Measurements from ENCODE around the gene WDR4. TPM values are rescaled to one million over a fixed set of nuclear protein-coding genes. Genes with fewer than 3 reads are reported as not detected.

The WDR4 gene
- total and polyA plus RNA-seq, 2 of the 13 experiments (the other 11 are each of a cell fraction or from before 2014, with no cell fraction given), result 11.3 to 14.4 TPM

DNA sequence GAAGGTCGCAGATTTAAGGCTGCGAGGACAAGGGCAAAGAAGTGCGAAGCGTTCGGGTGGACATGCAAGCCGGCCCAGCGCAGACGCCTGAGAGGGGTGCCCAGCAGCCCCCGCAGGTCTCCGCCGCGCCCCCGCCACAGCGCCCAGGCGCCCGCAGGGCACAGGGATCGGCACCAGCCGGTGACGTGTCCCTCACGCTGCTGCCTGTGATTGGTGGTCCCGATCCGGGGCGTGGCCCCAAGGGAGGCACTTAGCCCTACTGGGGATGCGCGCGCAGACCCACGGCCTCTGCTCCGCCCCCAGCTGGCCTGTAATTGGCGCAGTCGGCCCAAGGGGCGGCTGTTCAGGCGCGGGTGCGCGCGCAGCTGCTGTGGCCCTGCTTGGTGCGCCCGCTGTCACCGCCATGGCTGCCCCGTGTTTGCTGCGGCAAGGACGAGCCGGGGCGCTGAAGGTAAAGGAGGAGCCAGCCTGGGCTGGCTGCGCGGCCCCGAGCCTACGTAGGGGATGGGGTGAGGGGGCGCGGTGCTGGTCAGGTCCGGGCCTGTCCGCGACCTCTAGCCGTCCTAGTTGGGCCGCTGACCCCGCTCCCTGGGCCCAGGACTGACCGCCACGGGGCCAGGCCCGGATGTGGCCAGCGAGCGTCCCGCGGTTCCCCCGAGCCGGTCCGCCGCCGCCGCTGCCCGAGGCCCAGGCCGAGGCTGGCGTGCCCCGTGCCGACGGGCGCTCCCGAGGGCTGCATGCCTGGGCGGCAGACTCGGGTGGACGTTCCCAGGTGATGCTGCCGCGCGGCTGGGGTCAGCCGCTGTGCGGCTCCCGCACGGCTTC is 13.8 kb upstream of the WDR4 start, which contains the start of gene NDUFV3:
Gene NDUFV3, plus strand, starts transcription at position 379 of the 825 bp plus-strand sequence. Its CDS starts 25 bp downstream, at position 404.
- BruUV-seq (replicated peaks), result TSS peak; percentile 85
- CTCF ChIA-PET (ENCODE audit: low intra/inter-chr PET ratio, low total read pairs), result no interaction called here
- H3K4me1 ChIP-seq (ENCODE audit: insufficient read depth, low read length), result peaks cover 18% of the 10 kb centered on the region
- H2AFZ ChIP-seq (ENCODE audit: low read length), result no peak within 1 kb of the TSS
- H3K36me3 ChIP-seq (replicated peaks in 1 of 2; ENCODE audit: control insufficient read depth in 1 of 2, insufficient read depth in 2 of 2, low read length in 2 of 2), result peaks cover 0 to 9% of the 10 kb centered on the region in 2 experiments; a peak in 4 of 5 replicates
- in situ Hi-C loops (cut with HindIII; ENCODE audit: extremely low pct_ligation_motif_present, low pct_unique_long_range_greater_than_20kb) (no loop called here), intact Hi-C loops (cut with micrococcal nuclease; ENCODE audit: unreplicated experiment) (loop anchor here (1.0 kb wide), 1 partner anchor 14 kb away; the partner anchor contains the start of gene WDR4)
- H3K27ac ChIP-seq (ENCODE audit: extremely low read length, insufficient read depth, low read length), result peak within 1 kb of the TSS; percentile 88
- no peaks in the 10 kb centered on the region for H3K9me3 ChIP-seq (ENCODE audit: low read length)
- no peaks in the 10 kb centered on the region; a peak in 1 of 5 replicates for H3K27me3 ChIP-seq (ENCODE audit: control insufficient read depth in 1 of 2, insufficient read depth in 2 of 2, low read length in 2 of 2)
- ATAC-seq (peak; percentile 96), FAIRE-seq (peak; percentile 82), DNase-seq (ENCODE audit: low spot score) (peak; percentile 96)
- no peaks in the 10 kb centered on the region for H4K20me1 ChIP-seq (ENCODE audit: insufficient read depth, low read length)
- H3K4me2 ChIP-seq (ENCODE audit: low read depth, low read length), result peak within 1 kb of the TSS; percentile 76
- peak within 1 kb of the TSS; percentile 93 for H3K9ac ChIP-seq (ENCODE audit: insufficient read depth, low read depth, low read length)
- POLR2A ChIA-PET, result interaction anchor here (0.7 to 2.6 kb wide), 11 partner anchors 13 to 160 kb away, joined by 3 to 26 read pairs (median 6); partner anchors contain the start of gene PKNOX1
- H3K4me3 ChIP-seq (replicated peaks in 1 of 3; ENCODE audit: insufficient read depth in 1 of 3, low read depth in 2 of 3, low read length in 3 of 3), result peak within 1 kb of the TSS; percentile 89 to 99 (median 94)
- WGBS (ENCODE audit: low lambda C conversion rate), result 0% methylated on average over 1 of the region's 87 CpGs
- H3K79me2 ChIP-seq (ENCODE audit: insufficient read depth, low read length), result peaks cover 13% of the 10 kb centered on the region
- TF ChIP-seq ZNF101 (CRISPR knock-in tag; IDR thresholded peaks at IDR 0.05; ENCODE audit: borderline replicate concordance, low read depth), result no peak; the same call in 1 of the 2 replicates
- TF ChIP-seq FOXK2 (IDR thresholded peaks at IDR 0.05), result no peak
- TF ChIP-seq ZMYM4 (CRISPR knock-in tag; IDR thresholded peaks at IDR 0.05), result no peak; the same call in 1 of the 2 replicates
- TF ChIP-seq, protein P1, sequence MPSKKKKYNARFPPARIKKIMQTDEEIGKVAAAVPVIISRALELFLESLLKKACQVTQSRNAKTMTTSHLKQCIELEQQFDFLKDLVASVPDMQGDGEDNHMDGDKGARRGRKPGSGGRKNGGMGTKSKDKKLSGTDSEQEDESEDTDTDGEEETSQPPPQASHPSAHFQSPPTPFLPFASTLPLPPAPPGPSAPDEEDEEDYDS (CRISPR knock-in tag; IDR thresholded peaks at IDR 0.05), result peak; percentile 93
- no peak for TF ChIP-seq CBX2 (IDR thresholded peaks at IDR 0.05; ENCODE audit: low read depth, low read length)
- TF ChIP-seq CBX2 (CRISPR knock-in tag; IDR thresholded peaks at IDR 0.05; ENCODE audit: low read depth), result no peak
- TF ChIP-seq BRCA1 (CRISPR knock-in tag; IDR thresholded peaks at IDR 0.05), result no peak
- peak; percentile 14; the same call in 1 of the 2 replicates for TF ChIP-seq ETV6 (CRISPR knock-in tag; conservative IDR thresholded peaks at IDR 0.05)
- no peak for TF ChIP-seq PRMT3 (CRISPR knock-in tag; IDR thresholded peaks at IDR 0.05; ENCODE audit: borderline replicate concordance, low read depth)
- peak; percentile 37 for TF ChIP-seq ZNF335 (CRISPR knock-in tag; IDR thresholded peaks at IDR 0.05)
- peak; percentile 27; the same call in 1 of the 2 replicates for TF ChIP-seq SIN3A (IDR thresholded peaks at IDR 0.05; ENCODE audit: borderline replicate concordance, low read depth, low read length)
- no peak; the same call in 1 of the 2 replicates for TF ChIP-seq MEIS1 (CRISPR knock-in tag; IDR thresholded peaks at IDR 0.05; ENCODE audit: borderline replicate concordance)
- TF ChIP-seq ATF1 (CRISPR knock-in tag; IDR thresholded peaks at IDR 0.05), result peak; percentile 87
- TF ChIP-seq, protein P2, sequence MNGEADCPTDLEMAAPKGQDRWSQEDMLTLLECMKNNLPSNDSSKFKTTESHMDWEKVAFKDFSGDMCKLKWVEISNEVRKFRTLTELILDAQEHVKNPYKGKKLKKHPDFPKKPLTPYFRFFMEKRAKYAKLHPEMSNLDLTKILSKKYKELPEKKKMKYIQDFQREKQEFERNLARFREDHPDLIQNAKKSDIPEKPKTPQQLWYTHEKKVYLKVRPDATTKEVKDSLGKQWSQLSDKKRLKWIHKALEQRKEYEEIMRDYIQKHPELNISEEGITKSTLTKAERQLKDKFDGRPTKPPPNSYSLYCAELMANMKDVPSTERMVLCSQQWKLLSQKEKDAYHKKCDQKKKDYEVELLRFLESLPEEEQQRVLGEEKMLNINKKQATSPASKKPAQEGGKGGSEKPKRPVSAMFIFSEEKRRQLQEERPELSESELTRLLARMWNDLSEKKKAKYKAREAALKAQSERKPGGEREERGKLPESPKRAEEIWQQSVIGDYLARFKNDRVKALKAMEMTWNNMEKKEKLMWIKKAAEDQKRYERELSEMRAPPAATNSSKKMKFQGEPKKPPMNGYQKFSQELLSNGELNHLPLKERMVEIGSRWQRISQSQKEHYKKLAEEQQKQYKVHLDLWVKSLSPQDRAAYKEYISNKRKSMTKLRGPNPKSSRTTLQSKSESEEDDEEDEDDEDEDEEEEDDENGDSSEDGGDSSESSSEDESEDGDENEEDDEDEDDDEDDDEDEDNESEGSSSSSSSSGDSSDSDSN (CRISPR knock-in tag; IDR thresholded peaks at IDR 0.05), result peak; percentile 97
- peak; percentile 59; the same call in 1 of the 2 replicates for TF ChIP-seq GTF3A (CRISPR knock-in tag; conservative IDR thresholded peaks at IDR 0.05)
- TF ChIP-seq ZFX (CRISPR knock-in tag; IDR thresholded peaks at IDR 0.05; ENCODE audit: low read depth), result peak; percentile 99
- peak; percentile 78; the same call in 1 of the 2 replicates for TF ChIP-seq SPEN (CRISPR knock-in tag; IDR thresholded peaks at IDR 0.05; ENCODE audit: low read depth)
- peak; percentile 83 for TF ChIP-seq DMAP1 (CRISPR knock-in tag; IDR thresholded peaks at IDR 0.05)
- TF ChIP-seq MED1 (CRISPR knock-in tag; IDR thresholded peaks at IDR 0.05), result peak; percentile 48
- peak; percentile 61; the same call in 1 of the 2 replicates for TF ChIP-seq SNAPC2 (CRISPR knock-in tag; IDR thresholded peaks at IDR 0.05)
- no peak for TF ChIP-seq MAFK (conservative IDR thresholded peaks at IDR 0.05 in 1 of 2, IDR thresholded peaks at IDR 0.05 in 1 of 2; ENCODE audit: low read length in 2 of 2)
- TF ChIP-seq RFX5 (IDR thresholded peaks at IDR 0.05; ENCODE audit: low read depth, low read length), result peak; percentile 87
- peak; percentile 26 for TF ChIP-seq U2AF1 (optimal IDR thresholded peaks at IDR 0.05; ENCODE audit: low read depth, low read length)
- TF ChIP-seq TOE1 (CRISPR knock-in tag; IDR thresholded peaks at IDR 0.05), result no peak

All from HepG2 (cell line).